Left lung (tissue), 10 donors: ENCODE measurements around the gene ICOS. TPM values are rescaled to one million over a fixed set of nuclear protein-coding genes. Genes with fewer than 3 reads are reported as not detected.
"Not testable (repeated sequence)": the region's sequence is repeated elsewhere in the genome, so short reads cannot be mapped to it uniquely, and the experiment has no call there.

Experiments
- ATAC-seq: fragments of 200-7000 bp; cut with Tn5 transposase; one replicate; pipeline ENCODE4 v1.9.1; 2020; ENCODE audit warnings: moderate library complexity
- DNase-seq, 4 donors: peaks; one replicate each; pipeline ENCODE4 v3.0.0-alpha.2; 2013 to 2020
- H3K27ac ChIP-seq, 2 donors: fragments of 200-600 bp; sonication (generic) in 1 of 2; one replicate each; pipeline versions ENCODE4 v1.5.0 to v1.8.0; 2020 to 2021
- H3K27me3 ChIP-seq, 2 donors: fragments of 200-600 bp; sonication (generic) in 1 of 2; one replicate each; pipeline versions ENCODE4 v1.5.0 to v1.8.0; 2020 to 2021
- H3K36me3 ChIP-seq, 2 donors: fragments of 200-600 bp; sonication (generic) in 1 of 2; one replicate each; pipeline versions ENCODE4 v1.5.0 to v1.8.0; 2020 to 2021
- H3K4me1 ChIP-seq, 2 donors: fragments of 200-600 bp; one replicate each; pipeline ENCODE4 v1.8.0; 2021
- H3K4me3 ChIP-seq, 2 donors: fragments of 200-600 bp; sonication (generic) in 1 of 2; one replicate each; pipeline versions ENCODE4 v1.5.0 to v1.8.0; 2020 to 2021; ENCODE audit warnings: mild to moderate bottlenecking in 1 of 2
- H3K9me3 ChIP-seq, 2 donors: fragments of 200-600 bp; sonication (generic) in 1 of 2; one replicate each; pipeline versions ENCODE4 v1.5.0 to v1.8.0; 2020 to 2021
- intact Hi-C, 2 donors: fragments of 100-400 bp; cut with DNase I; formaldehyde crosslinking; loops; one replicate each; pipeline versions ENCODE4 v1.11.2 to v1.14.2; 2022
- polyA plus RNA-seq, 6 donors: library from polyadenylated mRNA; unstranded; fragments of 120-200 nt; gene quantifications; one replicate each; pipeline ENCODE4 v1.2.1, GENCODE V29; 2013; ENCODE audit not compliant: insufficient read length in 6 of 6
- total RNA-seq, 2 donors: library from RNA; stranded (reverse); fragmentation: NEBNext Ultra II Directional; extraction: Animal tissue kit (Norgen Biotek cat#: 25700); gene quantifications; one replicate each; pipeline ENCODE4 v1.2.1, GENCODE V29; 2021
- TF ChIP-seq, protein P1 (sequence below), 2 donors: fragments of 200-600 bp; sonication (generic) in 1 of 2; IDR thresholded peaks; one replicate each; pipeline versions ENCODE4 v1.5.0 to v1.8.0; 2021; ENCODE audit warnings: antibody characterized with exemption in 2 of 2
- donor health status: DM: no; HTN: yes; CAD: no.
- donor health status: DM: no; HTN: no; CAD: no.

ICOS gene
- total and polyA plus RNA-seq, 8 donors = 0.04 to 0.71 (median 0.16) TPM; not detected in 2

DNA sequence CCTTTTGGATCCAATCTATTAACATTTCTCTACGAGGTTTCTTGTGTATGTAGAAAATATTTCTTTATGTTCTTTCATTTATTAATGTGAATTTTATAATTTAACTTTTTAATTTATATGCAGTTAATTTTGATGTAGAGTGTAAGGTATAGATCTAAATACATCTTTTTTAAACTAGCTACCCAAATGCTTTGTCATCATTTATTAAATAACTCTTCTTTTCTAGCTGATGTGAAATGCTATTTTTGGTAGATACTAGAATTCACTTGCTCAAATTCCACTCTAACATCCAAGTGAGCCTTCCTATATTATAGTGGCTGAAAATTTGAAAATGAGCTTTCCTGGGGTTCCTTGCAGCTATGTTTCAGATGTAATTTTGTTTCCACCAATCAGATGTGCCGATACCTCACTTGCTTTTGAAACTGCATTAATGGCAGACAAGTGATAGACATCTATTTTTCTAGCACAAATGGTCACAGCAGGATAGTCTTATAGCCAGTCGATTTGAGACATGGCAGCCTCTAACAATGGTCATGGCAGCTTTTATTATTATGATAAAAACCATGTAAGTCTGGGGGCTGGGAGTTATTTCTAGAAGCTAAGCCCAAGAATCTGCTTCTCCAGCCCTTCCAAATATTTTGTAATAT, 10.9 kb upstream of the ICOS start:
- no peak for DNase-seq
- TF ChIP-seq, protein P1, sequence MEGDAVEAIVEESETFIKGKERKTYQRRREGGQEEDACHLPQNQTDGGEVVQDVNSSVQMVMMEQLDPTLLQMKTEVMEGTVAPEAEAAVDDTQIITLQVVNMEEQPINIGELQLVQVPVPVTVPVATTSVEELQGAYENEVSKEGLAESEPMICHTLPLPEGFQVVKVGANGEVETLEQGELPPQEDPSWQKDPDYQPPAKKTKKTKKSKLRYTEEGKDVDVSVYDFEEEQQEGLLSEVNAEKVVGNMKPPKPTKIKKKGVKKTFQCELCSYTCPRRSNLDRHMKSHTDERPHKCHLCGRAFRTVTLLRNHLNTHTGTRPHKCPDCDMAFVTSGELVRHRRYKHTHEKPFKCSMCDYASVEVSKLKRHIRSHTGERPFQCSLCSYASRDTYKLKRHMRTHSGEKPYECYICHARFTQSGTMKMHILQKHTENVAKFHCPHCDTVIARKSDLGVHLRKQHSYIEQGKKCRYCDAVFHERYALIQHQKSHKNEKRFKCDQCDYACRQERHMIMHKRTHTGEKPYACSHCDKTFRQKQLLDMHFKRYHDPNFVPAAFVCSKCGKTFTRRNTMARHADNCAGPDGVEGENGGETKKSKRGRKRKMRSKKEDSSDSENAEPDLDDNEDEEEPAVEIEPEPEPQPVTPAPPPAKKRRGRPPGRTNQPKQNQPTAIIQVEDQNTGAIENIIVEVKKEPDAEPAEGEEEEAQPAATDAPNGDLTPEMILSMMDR (IDR thresholded peaks at IDR 0.05) = no peak
- Histone ChIP-seq H3K4me3 (no peak overlapping the region), H3K27ac (no peak overlapping the region), H3K36me3 (no peaks in the 10 kb centered on the region), H3K27me3 (no peaks in the 10 kb centered on the region), H3K4me1 (no peaks in the 10 kb centered on the region), H3K9me3 (no peaks in the 10 kb centered on the region)
- no peak for ATAC-seq
- intact Hi-C loops = no loop called here

- intact Hi-C loops = no loop called here
- Histone ChIP-seq H3K36me3 (no peaks in the 10 kb centered on the region), H3K27me3 (no peaks in the 10 kb centered on the region), H3K9me3 (no peaks in the 10 kb centered on the region), H3K4me3 (no peak overlapping the region), H3K27ac (no peak overlapping the region), H3K4me1 (no peaks in the 10 kb centered on the region)
- no peak for DNase-seq
- peak; percentile 23 for ATAC-seq
- TF ChIP-seq, protein P1 (IDR thresholded peaks at IDR 0.05) = no peak
Observed at GRCh38 chr2:203928849-203929248, 7.7 kb upstream of the ICOS start.

GRCh38 chr2:203931262-203931661, 5.3 kb upstream of the ICOS start:
- H3K4me3 ChIP-seq, intact Hi-C loops, H3K27ac ChIP-seq, H3K36me3 ChIP-seq, DNase-seq, H3K9me3 ChIP-seq, H3K27me3 ChIP-seq, ATAC-seq, H3K4me1 ChIP-seq: not testable (repeated sequence)

- no peak overlapping the region for H3K4me3 ChIP-seq
- no peaks in the 10 kb centered on the region for H3K4me1 ChIP-seq
- DNase-seq (no peak), ATAC-seq (no peak)
- H3K9me3 ChIP-seq = no peaks in the 10 kb centered on the region
- H3K27me3 ChIP-seq = no peaks in the 10 kb centered on the region
- no peaks in the 10 kb centered on the region for H3K36me3 ChIP-seq
- intact Hi-C loops = no loop called here
- no peak overlapping the region for H3K27ac ChIP-seq
- TF ChIP-seq, protein P1 (IDR thresholded peaks at IDR 0.05) = no peak
Observed at GRCh38 chr2:203934041-203934492, 2.5 kb upstream of the ICOS start.

- DNase-seq (no peak), ATAC-seq (no peak)
- Histone ChIP-seq H3K4me1 (no peaks in the 10 kb centered on the region), H3K9me3 (no peaks in the 10 kb centered on the region), H3K36me3 (no peaks in the 10 kb centered on the region), H3K27ac (no peak overlapping the region), H3K27me3 (no peaks in the 10 kb centered on the region), H3K4me3 (no peak overlapping the region)
- TF ChIP-seq, protein P1 (IDR thresholded peaks at IDR 0.05) = no peak
- intact Hi-C loops = no loop called here
Observed at GRCh38 chr2:203934711-203935438, 1.7 kb upstream of the ICOS start.
